Upper lobe of left lung (tissue), 6 donors: ENCODE data around the gene GNPTAB. TPM values are rescaled to one million over a fixed set of nuclear protein-coding genes. Genes with fewer than 3 reads are reported as not detected.

Source experiments
- ATAC-seq, 2 donors: fragments of 200-7000 bp; cut with Tn5 transposase; one replicate each; pipeline ENCODE4 v1.9.1; 2022; ENCODE audit warnings: mild to moderate bottlenecking in 2 of 2, moderate library complexity in 2 of 2; ENCODE audit not compliant: low FRiP score in 2 of 2
- DNase-seq, 2 donors: peaks; one replicate each; pipeline ENCODE4 v3.0.0-alpha.2; 2019 to 2020
- H3K27ac ChIP-seq, 4 donors: fragments of 200-600 bp; sonication (generic); one replicate each; pipeline ENCODE4 v1.5.1; 2016 to 2019
- H3K27me3 ChIP-seq, 4 donors: fragments of 200-600 bp; sonication (generic); one replicate each; pipeline ENCODE4 v1.5.1; 2017 to 2019
- H3K36me3 ChIP-seq, 4 donors: fragments of 200-600 bp; sonication (generic); one replicate each; pipeline ENCODE4 v1.5.1; 2016 to 2019
- H3K4me1 ChIP-seq, 4 donors: fragments of 200-600 bp; sonication (generic); one replicate each; pipeline ENCODE4 v1.5.1; 2018 to 2019
- H3K4me3 ChIP-seq, 4 donors: fragments of 200-600 bp; sonication (generic); one replicate each; pipeline ENCODE4 v1.5.1; 2017 to 2019; ENCODE audit warnings: mild to moderate bottlenecking in 2 of 4, moderate library complexity in 1 of 4
- H3K9me3 ChIP-seq, 4 donors: fragments of 200-600 bp; sonication (generic); one replicate each; pipeline ENCODE4 v1.5.1; 2018 to 2019
- EP300 ChIP-seq, 4 donors: sonication (generic); formaldehyde crosslinking; IDR thresholded peaks; one replicate each; pipeline ENCODE4 v1.5.1; 2017; ENCODE audit warnings: antibody characterized with exemption in 4 of 4, control low read depth in 2 of 4
- POLR2A ChIP-seq, 4 donors: fragments of 450-650 bp; IDR thresholded peaks; one replicate each; pipeline ENCODE4 v1.5.1; 2016 to 2017; ENCODE audit warnings: antibody characterized with exemption in 4 of 4, mild to moderate bottlenecking in 2 of 4
- POLR2AphosphoS5 ChIP-seq, 2 donors: sonication (generic); formaldehyde crosslinking; IDR thresholded peaks; one replicate each; pipeline ENCODE4 v1.5.1; 2017; ENCODE audit warnings: antibody characterized with exemption in 2 of 2
- WGBS, 2 donors: methylation state at CpG; one replicate each; pipeline ENCODE4 v1.1.5; 2017 to 2018; 5-methylcytosine and 5-hydroxymethylcytosine counted together
- total RNA-seq, 6 donors: library from RNA; depleted of rRNA in 4 of 6; stranded (reverse); fragments of >200 nt in 4 of 6; gene quantifications; one replicate each; pipeline versions ENCODE4 v1.1.0 to v1.2.1, GENCODE V29; 2016 to 2021
- TF ChIP-seq, protein P1 (sequence below), 6 experiments: fragments of 450-650 bp in 4 of 6; fragments of 200-600 bp in 2 of 6; sonication (generic) in 2 of 6; IDR thresholded peaks; one replicate each; pipeline ENCODE4 v1.5.1; 2016 to 2019; ENCODE audit warnings: antibody characterized with exemption in 6 of 6
- donor health status: DM: no; HTN: no; CAD: no; lungs with moderate emphysema.
- donor health status: DM: no; HTN: yes; CAD: no; lungs with severe emphysema.

Gene GNPTAB
- total RNA-seq, 6 donors from 2014 or later, result 45.8 to 73.3 (median 57.5) TPM

DNA sequence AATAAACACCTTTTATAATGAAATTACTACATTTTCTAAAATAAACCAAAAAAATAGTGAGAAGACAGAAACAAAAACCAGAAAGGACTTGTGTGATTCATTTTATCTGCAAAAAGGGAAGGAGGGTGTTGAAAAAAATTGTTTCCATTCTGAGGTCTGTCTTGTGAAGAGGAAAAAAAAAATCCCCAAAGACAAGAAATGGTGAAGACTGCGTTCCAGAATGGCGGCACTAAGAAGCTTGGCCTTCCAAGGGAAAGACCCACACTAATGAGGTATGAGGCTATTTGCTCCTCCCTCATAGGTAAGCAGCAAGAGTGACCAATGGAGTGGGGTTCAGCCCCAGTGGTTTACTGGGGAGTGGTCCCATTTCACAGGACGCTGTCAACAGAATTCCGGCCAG is 35.0 kb downstream of the GNPTAB start:
- no peak for ATAC-seq
- Histone ChIP-seq H3K36me3 (peaks cover 0 to 5% (median 0%) of the 10 kb centered on the region in 4 donors), H3K4me1 (peaks cover 0 to 3% (median 0%) of the 10 kb centered on the region in 4 donors), H3K4me3 (no peak overlapping the region), H3K9me3 (no peaks in the 10 kb centered on the region), H3K27ac (no peak overlapping the region), H3K27me3 (no peaks in the 10 kb centered on the region)
- no peak for DNase-seq
- WGBS, 2 donors, result 94 to 97% methylated on average over 4 of the region's 4 CpGs
- no peak for TF ChIP-seq POLR2A (IDR thresholded peaks at IDR 0.05)
- TF ChIP-seq POLR2AphosphoS5 (IDR thresholded peaks at IDR 0.05), result no peak
- TF ChIP-seq, protein P1, sequence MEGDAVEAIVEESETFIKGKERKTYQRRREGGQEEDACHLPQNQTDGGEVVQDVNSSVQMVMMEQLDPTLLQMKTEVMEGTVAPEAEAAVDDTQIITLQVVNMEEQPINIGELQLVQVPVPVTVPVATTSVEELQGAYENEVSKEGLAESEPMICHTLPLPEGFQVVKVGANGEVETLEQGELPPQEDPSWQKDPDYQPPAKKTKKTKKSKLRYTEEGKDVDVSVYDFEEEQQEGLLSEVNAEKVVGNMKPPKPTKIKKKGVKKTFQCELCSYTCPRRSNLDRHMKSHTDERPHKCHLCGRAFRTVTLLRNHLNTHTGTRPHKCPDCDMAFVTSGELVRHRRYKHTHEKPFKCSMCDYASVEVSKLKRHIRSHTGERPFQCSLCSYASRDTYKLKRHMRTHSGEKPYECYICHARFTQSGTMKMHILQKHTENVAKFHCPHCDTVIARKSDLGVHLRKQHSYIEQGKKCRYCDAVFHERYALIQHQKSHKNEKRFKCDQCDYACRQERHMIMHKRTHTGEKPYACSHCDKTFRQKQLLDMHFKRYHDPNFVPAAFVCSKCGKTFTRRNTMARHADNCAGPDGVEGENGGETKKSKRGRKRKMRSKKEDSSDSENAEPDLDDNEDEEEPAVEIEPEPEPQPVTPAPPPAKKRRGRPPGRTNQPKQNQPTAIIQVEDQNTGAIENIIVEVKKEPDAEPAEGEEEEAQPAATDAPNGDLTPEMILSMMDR (IDR thresholded peaks at IDR 0.05), result no peak
- TF ChIP-seq EP300 (IDR thresholded peaks at IDR 0.05), result no peak

DNA sequence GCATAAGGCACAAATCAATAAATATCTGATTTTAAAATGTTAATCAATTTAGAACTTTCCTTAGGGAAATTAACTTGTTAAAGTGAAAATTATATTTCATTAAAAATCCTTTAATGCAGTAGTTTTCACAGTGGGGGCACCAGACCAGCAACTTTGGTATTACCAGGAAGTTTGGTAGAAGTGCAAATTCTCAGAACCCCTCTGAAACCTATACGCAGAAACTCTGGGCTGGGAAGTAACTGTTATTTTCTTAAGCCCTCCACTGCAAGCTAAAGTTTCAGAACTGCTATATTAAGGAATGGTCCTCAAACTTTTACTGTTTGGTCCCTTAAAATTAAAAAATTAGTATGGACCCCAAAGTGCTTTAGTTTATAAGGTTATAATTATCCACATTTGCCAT is 35.7 kb downstream of the GNPTAB start:
- H3K4me3 ChIP-seq, result no peak overlapping the region
- DNase-seq, result no peak
- H3K36me3 ChIP-seq, result peaks cover 0 to 5% (median 0%) of the 10 kb centered on the region in 4 donors
- TF ChIP-seq EP300 (IDR thresholded peaks at IDR 0.05) (no peak), POLR2AphosphoS5 (IDR thresholded peaks at IDR 0.05) (no peak), POLR2A (IDR thresholded peaks at IDR 0.05) (no peak)
- TF ChIP-seq, protein P1 (IDR thresholded peaks at IDR 0.05), result no peak
- H3K9me3 ChIP-seq, result no peaks in the 10 kb centered on the region
- no peak for ATAC-seq
- 86 to 88% methylated on average over 1 of the region's 1 CpG for whole genome bisulfite sequencing, 2 donors
- H3K4me1 ChIP-seq, result peaks cover 0 to 3% (median 0%) of the 10 kb centered on the region in 4 donors
- no peaks in the 10 kb centered on the region for H3K27me3 ChIP-seq
- H3K27ac ChIP-seq, result no peak overlapping the region

DNA sequence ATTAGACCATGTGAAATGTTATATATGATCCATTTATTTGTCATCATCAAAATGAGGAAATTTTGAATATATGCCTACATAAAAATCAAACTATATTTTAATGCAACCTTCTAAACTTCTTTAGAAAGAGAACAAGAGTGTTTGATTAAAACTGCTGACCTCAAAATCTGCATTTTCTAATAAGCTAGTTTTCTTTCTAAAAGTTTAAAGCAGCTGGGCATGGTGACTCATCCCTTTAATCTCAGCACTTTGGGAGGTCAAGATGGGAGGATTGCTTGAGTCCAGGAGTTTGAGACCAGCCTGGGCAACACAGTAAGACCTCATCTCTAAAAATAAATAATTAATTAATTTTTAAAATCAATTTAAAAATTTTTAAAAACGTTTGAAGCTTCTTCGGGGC is 36.2 kb downstream of the GNPTAB start:
- Histone ChIP-seq H3K27ac (no peak overlapping the region), H3K4me1 (peaks cover 0 to 3% (median 0%) of the 10 kb centered on the region in 4 donors), H3K9me3 (no peaks in the 10 kb centered on the region), H3K36me3 (peaks cover 0 to 5% (median 3%) of the 10 kb centered on the region in 4 donors), H3K27me3 (no peaks in the 10 kb centered on the region), H3K4me3 (no peak overlapping the region)
- DNase-seq (no peak), ATAC-seq (no peak)
- TF ChIP-seq, protein P1 (IDR thresholded peaks at IDR 0.05), result no peak
- TF ChIP-seq POLR2A (IDR thresholded peaks at IDR 0.05) (no peak), EP300 (IDR thresholded peaks at IDR 0.05) (no peak), POLR2AphosphoS5 (IDR thresholded peaks at IDR 0.05) (no peak)
- 82 to 86% methylated on average over 2 of the region's 2 CpGs for WGBS, 2 donors

DNA sequence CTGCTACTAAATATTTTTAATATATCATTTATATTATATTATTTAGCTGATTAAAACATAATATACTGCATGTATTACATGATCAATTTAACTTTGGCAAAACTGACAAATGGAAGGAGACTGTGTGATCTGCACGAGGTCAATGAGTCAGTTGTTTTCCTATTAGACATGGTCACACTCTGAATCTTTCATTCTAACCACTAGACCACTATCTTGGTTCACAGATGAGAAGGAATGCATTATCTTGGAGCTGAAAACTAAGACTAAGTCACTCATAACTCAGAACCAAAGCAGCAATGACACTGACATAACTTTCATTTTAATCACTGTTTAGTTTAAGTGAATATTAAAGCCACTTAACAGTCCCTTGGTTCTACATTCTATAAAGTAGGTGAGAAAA is 37.4 kb downstream of the GNPTAB start:
- ATAC-seq, result no peak
- Histone ChIP-seq H3K36me3 (peaks cover 0 to 13% (median 8%) of the 10 kb centered on the region in 4 donors), H3K4me3 (no peak overlapping the region), H3K4me1 (peaks cover 0 to 3% (median 0%) of the 10 kb centered on the region in 4 donors), H3K9me3 (no peaks in the 10 kb centered on the region), H3K27me3 (no peaks in the 10 kb centered on the region), H3K27ac (no peak overlapping the region)
- no peak for DNase-seq
- 67 to 80% methylated on average over 1 of the region's 1 CpG for WGBS, 2 donors
- TF ChIP-seq, protein P1 (IDR thresholded peaks at IDR 0.05), result no peak
- TF ChIP-seq POLR2A (IDR thresholded peaks at IDR 0.05) (no peak), POLR2AphosphoS5 (IDR thresholded peaks at IDR 0.05) (no peak), EP300 (IDR thresholded peaks at IDR 0.05) (no peak)
